HTR-8/SVneo (cell line): Measurements from ENCODE around the gene ZC3H14.

ENCODE experiments used
- DNase-seq: peaks from one replicate; pipeline ENCODE4 v3.0.0; 2011; ENCODE audit warnings: low spot score, mixed read lengths; ENCODE audit not compliant: insufficient read length
- FAIRE-seq: peaks from 2 replicates; lab custom pipeline; 2011; peaks lifted over from hg19 to GRCh38; lab: Jason Lieb, UNC

The ZC3H14 gene

GRCh38 chr14:88668448-88669116 is 105.7 kb downstream of the ZC3H14 start:
- FAIRE-seq (no peak), DNase-seq (no peak)

DNA sequence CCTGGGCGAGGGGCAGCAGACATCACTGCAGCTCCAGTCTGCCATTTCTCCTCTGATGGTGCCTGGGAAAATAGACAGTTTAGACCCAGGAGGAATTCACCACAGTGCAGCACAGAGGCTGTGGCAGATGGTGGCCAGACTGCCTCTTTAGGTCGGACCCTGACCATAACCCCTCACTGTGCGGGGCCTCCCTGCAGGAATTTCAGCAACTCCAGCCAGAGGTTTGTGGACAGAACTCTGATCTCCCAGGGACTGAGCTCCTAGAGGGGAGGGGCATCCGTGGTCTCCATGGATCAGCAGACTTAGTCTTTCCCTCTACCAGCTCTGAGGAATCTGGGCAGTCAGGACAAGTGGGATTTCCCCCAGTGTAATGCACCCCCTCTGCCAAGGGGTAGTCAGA is 106.5 kb downstream of the ZC3H14 start:
- FAIRE-seq (no peak), DNase-seq (no peak)
